GM12801 (cell line): ENCODE results near the gene HTD2.

Experiments
- CTCF ChIP-seq: IDR thresholded peaks from one replicate; pipeline ENCODE4 v1.5.1; 2011; ENCODE audit warnings: control low read depth; ENCODE audit not compliant: insufficient read length; ENCODE audit errors: extremely low read depth

The HTD2 gene

GRCh38 chr3:58337190-58337589, 30.9 kb downstream of the HTD2 start:
- TF ChIP-seq CTCF: no peak

GRCh38 chr3:58340594-58341244, 34.4 kb downstream of the HTD2 start:
- no peak for TF ChIP-seq CTCF

- no peak for TF ChIP-seq CTCF
Observed at GRCh38 chr3:58341376-58341775, 35.1 kb downstream of the HTD2 start.

GRCh38 chr3:58342676-58343075, 36.4 kb downstream of the HTD2 start:
- TF ChIP-seq CTCF: no peak

- no peak for TF ChIP-seq CTCF
Observed at GRCh38 chr3:58345457-58345856, 39.1 kb downstream of the HTD2 start.

GRCh38 chr3:58346368-58346767, 40.0 kb downstream of the HTD2 start:
- no peak for TF ChIP-seq CTCF

GRCh38 chr3:58347984-58348383, 41.7 kb downstream of the HTD2 start:
- no peak for TF ChIP-seq CTCF
